Kidney (tissue), 14 donors: ENCODE measurements around the gene KLF13. TPM values are rescaled to one million over a fixed set of nuclear protein-coding genes. Genes with fewer than 3 reads are reported as not detected.

ENCODE experiments used
- DNase-seq, 5 donors: peaks; one replicate each; pipeline ENCODE4 v3.0.0-alpha.2; 2013 to 2020
- FAIRE-seq: peaks from 2 replicates; lab custom pipeline; 2012; peaks lifted over from hg19 to GRCh38; lab: Jason Lieb, UNC
- H3K27ac ChIP-seq, 2 donors: one replicate each; pipeline ENCODE4 v1.7.0; 2013; ENCODE audit warnings: low read depth in 2 of 2, low read length in 2 of 2, inconsistent platforms in 1 of 2
- H3K27me3 ChIP-seq: one replicate; pipeline ENCODE4 v1.7.1; 2013; ENCODE audit warnings: low read length, inconsistent platforms; ENCODE audit not compliant: control insufficient read depth, insufficient read depth
- H3K36me3 ChIP-seq, 3 donors: one replicate each; pipeline versions ENCODE4 v1.7.0 to v1.7.1; 2013; ENCODE audit warnings: low read length in 3 of 3, control low read depth in 1 of 3, inconsistent platforms in 1 of 3; ENCODE audit not compliant: insufficient read depth in 3 of 3, control insufficient read depth in 2 of 3
- H3K4me1 ChIP-seq, 3 donors: one replicate each; pipeline versions ENCODE4 v1.7.0 to v1.7.1; 2013; ENCODE audit warnings: low read length in 3 of 3, inconsistent platforms in 1 of 3, low read depth in 1 of 3; ENCODE audit not compliant: control insufficient read depth in 2 of 3, insufficient read depth in 2 of 3
- H3K4me3 ChIP-seq, 3 donors: one replicate each; pipeline versions ENCODE4 v1.7.0 to v1.8.1; 2013; ENCODE audit warnings: low read length in 3 of 3, control low read depth in 1 of 3, inconsistent platforms in 1 of 3
- H3K9ac ChIP-seq, 3 donors: one replicate each; pipeline versions ENCODE4 v1.7.0 to v1.7.1; 2013; ENCODE audit warnings: low read length in 3 of 3, control low read depth in 1 of 3, inconsistent platforms in 1 of 3
- H3K9me3 ChIP-seq, 3 donors: one replicate each; pipeline versions ENCODE4 v1.7.0 to v1.7.1; 2013; ENCODE audit warnings: low read length in 3 of 3, control low read depth in 1 of 3, inconsistent platforms in 1 of 3; ENCODE audit not compliant: control insufficient read depth in 2 of 3, insufficient read depth in 1 of 3
- CTCF ChIP-seq: IDR thresholded peaks from 3 replicates; pipeline ENCODE4 v1.5.1; 2012; ENCODE audit warnings: mild to moderate bottlenecking, moderate library complexity, borderline replicate concordance; ENCODE audit not compliant: insufficient read depth; ENCODE audit errors: extremely low read depth
- intact Hi-C: fragments of 100-400 bp; cut with DNase I; formaldehyde crosslinking; loops from one replicate; pipeline ENCODE4 v1.11.1; 2022
- polyA plus RNA-seq: library from polyadenylated mRNA; stranded (reverse); fragments of 350-450 nt; fragmentation: Illumina TruSeq; extraction: RNeasy Lipid Tissue Mini Kit (QIAGEN cat#74804); gene quantifications from one replicate; pipeline ENCODE4 v1.2.3, GENCODE V29; 2014; ENCODE audit warnings: low read depth, low replicate concordance; ENCODE audit not compliant: insufficient read depth
- total RNA-seq: library from RNA; stranded (reverse); fragmentation: NEBNext Ultra II Directional; extraction: Animal tissue kit (Norgen Biotek cat#: 25700); gene quantifications from one replicate; pipeline ENCODE4 v1.2.1, GENCODE V29; 2021
- donor health status: control.
- donor health status: control.
- donor health status: control.
- donor health status: control.
- donor health status: control.
- donor health status: DM: yes; HTN: yes; CAD: no.
- donor health status: Normal renal cell carcinoma (clear cell type).

KLF13 gene
- total and polyA plus RNA-seq, 2 donors from 2014 or later: 55.5 to 123 TPM

GRCh38 chr15:31401282-31401681 lies 74.6 kb downstream of the KLF13 start:
- peak in 1 of 5 donors; percentile 68 for DNase-seq
- TF ChIP-seq CTCF: no peak
- no peak for FAIRE-seq
- no peaks in the 10 kb centered on the region for H3K27me3 ChIP-seq
- no peak overlapping the region for H3K4me3 ChIP-seq
- intact Hi-C loops: loop anchor here (5.0 kb wide), 1 partner anchor 36 kb away; no protein-coding TSS in a partner anchor
- peaks cover 0 to 26% (median 11%) of the 10 kb centered on the region in 3 donors for H3K4me1 ChIP-seq
- no peak overlapping the region for H3K9ac ChIP-seq
- no peaks in the 10 kb centered on the region for H3K36me3 ChIP-seq
- H3K9me3 ChIP-seq: no peaks in the 10 kb centered on the region
- H3K27ac ChIP-seq: no peak overlapping the region

DNA sequence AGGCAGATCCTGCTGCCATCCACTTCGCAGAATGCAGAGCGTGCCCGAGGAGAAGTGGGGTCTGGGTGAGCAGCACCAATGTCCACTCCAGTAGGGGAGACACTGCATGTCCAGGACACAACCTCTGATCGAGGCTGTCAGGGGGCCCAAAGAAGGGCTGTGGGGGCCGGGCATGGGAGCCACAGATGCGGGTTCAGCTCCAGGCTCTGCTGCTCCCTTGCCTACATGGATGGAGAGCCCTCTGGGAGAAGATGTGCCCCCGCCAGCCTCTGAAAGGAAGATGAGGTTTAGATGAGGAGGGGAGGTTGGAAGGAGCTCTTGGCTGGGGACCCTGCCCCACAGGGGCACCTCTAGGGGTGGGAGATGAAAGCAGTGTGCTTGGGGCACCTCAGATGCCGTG lies 75.4 kb downstream of the KLF13 start:
- no peak for DNase-seq
- TF ChIP-seq CTCF: no peak
- H3K4me1 ChIP-seq: peaks cover 0 to 23% (median 11%) of the 10 kb centered on the region in 3 donors
- H3K36me3 ChIP-seq: no peaks in the 10 kb centered on the region
- no peaks in the 10 kb centered on the region for H3K9me3 ChIP-seq
- no peaks in the 10 kb centered on the region for H3K27me3 ChIP-seq
- intact Hi-C loops: loop anchor here (5.0 kb wide), 1 partner anchor 35 kb away; no protein-coding TSS in a partner anchor
- no peak overlapping the region for H3K4me3 ChIP-seq
- H3K27ac ChIP-seq: peak overlapping the region in 1 of 2 donors; percentile 72
- no peak for FAIRE-seq
- no peak overlapping the region for H3K9ac ChIP-seq

DNA sequence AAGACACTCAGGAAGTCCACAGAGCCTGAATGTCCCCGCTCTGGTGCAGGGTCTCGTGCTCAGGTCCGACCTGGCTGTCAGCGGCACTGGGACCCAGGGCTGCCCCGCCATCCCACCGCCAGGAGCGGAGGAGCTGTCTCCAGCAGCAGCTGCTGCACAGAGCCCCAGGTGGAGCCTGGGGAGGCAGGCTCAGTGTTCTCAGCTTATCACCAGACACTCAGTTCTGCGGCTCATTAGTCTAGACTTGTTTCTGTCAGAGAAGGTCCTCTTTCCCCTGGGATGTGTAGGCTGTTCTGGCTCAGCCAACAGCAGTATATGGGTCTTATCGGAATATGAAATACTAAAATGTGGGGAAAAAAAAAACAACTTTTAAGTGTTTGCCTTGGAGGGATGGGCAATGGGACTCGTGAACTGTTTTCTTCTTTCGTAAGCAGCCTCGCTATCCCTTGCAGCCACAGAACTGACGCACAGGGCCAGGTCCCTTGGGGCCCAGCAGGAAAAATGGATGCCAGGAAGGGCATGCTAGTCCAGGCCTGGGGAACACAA lies 75.9 kb downstream of the KLF13 start:
- Histone ChIP-seq H3K4me1 (peaks cover 0 to 20% (median 7%) of the 10 kb centered on the region in 3 donors), H3K4me3 (no peak overlapping the region), H3K9me3 (no peaks in the 10 kb centered on the region), H3K27ac (peak overlapping the region in 1 of 2 donors; percentile 72), H3K36me3 (no peaks in the 10 kb centered on the region), H3K27me3 (no peaks in the 10 kb centered on the region), H3K9ac (no peak overlapping the region)
- FAIRE-seq: no peak
- no peak for TF ChIP-seq CTCF
- intact Hi-C loops: loop anchor here (5.0 kb wide), 1 partner anchor 35 kb away; no protein-coding TSS in a partner anchor
- DNase-seq: peak in 4 of 5 donors; percentile 51 to 89 (median 62)
